GM21825 (cell line): ENCODE results near the gene PTPN20.
"Not testable (repeated sequence)": the region's sequence is repeated elsewhere in the genome, so short reads cannot be mapped to it uniquely, and the experiment has no call there.

Experiments
- ATAC-seq: cut with Tn5 transposase; IDR thresholded peaks from one replicate; pipeline ENCODE4 v1.9.1; 2021; ENCODE audit warnings: mild to moderate bottlenecking, moderate library complexity; ENCODE audit not compliant: unreplicated experiment

The PTPN20 gene

DNA sequence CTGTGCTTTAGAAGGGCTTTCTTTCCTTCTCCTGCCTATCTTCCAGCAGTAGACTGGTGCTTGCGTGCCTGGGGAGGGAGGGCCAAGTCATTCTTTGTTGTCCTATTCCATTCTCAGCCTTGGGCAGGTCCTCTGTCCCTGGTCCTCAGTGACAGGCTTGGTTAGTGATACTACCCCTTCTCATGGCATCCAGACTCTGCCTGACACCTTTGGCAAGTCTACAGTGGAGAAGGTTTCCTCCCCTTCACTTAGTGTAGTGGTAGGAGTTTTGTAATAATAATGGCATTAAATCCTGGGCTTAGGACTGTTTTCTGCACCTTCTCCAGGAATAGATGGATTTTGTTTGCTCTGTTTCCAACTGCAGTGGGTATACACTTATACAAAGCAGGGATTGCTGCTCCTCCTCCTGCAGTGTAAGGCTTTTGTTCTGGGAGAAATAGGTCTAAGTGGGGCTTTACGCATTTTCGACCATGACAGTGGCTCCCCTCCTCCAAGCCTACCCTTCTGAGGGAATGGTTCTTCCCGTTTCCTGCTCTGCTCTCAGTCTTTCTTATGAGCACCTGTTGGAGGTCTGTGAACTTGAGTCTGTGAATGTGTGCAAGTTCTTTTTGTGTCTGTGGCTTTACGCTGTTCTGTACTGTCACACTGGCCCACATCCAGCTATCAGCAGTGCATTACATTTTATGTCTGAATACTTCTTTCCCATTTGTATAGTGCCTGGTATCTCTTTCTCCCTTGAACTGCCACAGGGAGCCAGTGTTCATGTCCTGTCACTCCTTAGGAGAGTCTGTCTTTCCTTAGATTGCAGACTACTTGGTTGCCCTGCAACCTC, 37.7 kb downstream of the PTPN20 start:
- ATAC-seq = not testable (repeated sequence)

DNA sequence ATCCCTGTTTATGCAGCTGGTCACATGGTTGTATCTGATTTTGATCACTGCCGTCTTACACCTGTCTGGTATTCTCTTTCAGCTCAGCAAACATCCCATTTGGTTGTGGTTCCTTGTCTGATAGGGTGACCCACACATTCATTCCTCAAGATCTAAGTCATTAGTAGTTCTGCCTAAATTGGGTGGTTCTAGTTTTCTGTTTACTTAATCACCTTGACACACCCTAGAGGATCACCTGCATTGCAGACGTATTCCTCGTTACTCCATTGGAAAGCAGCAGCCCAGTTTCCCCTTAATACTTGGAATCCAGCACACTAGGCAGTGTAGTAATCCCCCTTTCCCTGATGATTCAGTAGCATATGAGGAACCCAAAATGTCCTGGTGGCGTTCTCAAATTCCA, 41.3 kb downstream of the PTPN20 start:
- not testable (repeated sequence) for ATAC-seq

DNA sequence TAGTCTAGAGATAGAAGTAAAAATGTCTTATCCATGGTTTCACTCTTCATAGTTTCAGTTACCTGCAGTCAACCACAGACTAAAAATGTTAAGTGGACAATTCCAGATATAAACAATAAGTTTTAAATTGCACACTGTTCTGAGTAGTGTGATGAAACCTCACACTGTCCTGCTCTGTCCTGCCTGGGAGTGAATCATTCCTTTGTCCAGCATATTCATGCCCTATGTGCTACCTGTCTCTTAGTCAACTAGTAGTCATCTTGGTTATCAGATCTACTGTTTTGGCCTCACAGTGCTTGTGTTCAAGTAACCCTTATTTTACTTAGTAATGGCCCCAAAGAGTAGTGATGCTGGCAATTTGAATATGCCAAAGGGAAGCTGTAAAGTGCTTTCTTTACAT, 49.5 kb downstream of the PTPN20 start:
- ATAC-seq = not testable (repeated sequence)

GRCh38 chr10:46963356-46963755, 52.1 kb downstream of the PTPN20 start:
- ATAC-seq = not testable (repeated sequence)

- not testable (repeated sequence) for ATAC-seq
Observed at GRCh38 chr10:46967013-46967412, 55.8 kb downstream of the PTPN20 start.

GRCh38 chr10:46980223-46980622, 69.0 kb downstream of the PTPN20 start:
- not testable (repeated sequence) for ATAC-seq

DNA sequence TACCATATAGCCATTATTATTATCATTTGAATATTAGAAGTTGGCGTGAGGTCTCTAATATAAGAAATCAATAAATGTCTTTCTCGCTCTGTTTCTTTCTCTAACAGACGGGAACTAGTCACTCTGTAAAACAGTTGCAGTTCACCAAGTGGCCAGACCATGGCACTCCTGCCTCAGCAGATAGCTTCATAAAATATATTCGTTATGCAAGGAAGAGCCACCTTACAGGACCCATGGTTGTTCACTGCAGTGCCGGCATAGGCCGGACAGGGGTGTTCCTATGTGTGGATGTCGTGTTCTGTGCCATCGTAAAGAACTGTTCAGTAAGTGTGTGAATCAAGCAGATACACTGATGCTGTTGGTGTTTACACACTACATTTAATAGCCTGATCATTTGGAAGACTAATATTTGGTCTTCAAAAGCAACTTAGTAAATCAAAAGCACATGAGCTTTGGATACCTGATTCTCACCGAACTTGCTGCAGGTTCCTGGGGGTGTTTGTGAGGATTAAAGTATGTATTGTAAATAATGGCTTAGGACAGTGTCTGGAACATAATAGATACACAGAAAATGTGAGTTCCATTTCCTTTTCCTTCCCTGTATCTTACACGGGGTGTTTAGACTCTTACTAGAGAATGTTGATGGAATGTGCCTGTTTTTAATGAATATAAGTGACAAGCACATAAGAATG, 76.2 kb downstream of the PTPN20 start:
- not testable (repeated sequence) for ATAC-seq

GRCh38 chr10:46992803-46993561, 81.8 kb downstream of the PTPN20 start:
- ATAC-seq = no peak

DNA sequence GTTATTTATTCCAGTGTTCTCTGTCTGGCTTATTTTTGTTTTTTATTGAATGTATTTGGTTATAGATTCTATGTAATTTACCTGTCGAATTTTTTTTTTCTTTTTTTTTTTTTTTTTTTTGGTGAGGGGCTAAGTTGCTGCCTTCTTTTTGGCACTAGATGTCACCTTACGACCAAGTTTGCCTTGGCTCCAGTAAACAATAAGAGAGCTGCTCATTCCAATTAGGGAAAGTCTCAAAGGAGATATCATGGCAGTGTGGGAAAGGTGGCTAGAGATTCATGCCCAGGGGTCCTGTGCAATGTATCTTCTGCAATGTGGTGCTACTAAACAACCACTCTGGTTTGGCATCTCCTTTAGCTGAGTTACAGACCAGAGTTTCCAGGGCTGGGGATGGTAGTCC, 84.0 kb downstream of the PTPN20 start:
- ATAC-seq = no peak

DNA sequence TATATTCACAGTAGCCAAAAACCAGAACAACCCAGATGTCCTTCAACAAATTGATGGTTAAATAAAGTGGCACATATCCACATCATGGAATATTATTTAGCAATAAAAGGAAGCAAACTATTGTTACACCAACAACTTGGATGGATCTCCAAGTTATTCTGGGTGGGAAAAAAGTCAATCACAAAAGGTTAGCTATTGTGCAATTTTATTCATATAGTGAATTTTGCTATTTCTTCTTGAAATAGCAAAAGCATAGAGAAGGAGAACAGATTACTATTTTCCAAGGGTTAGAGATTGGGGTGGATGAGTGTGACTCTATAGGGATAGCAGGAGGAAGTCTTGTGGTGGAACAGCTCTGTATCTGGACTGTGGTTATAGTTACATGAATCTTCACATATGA, 87.0 kb downstream of the PTPN20 start:
- no peak for ATAC-seq

GRCh38 chr10:46998595-46998994, 87.4 kb downstream of the PTPN20 start:
- no peak for ATAC-seq

- ATAC-seq = no peak
Observed at GRCh38 chr10:46999217-46999616, 88.0 kb downstream of the PTPN20 start.

- ATAC-seq = no peak
Observed at GRCh38 chr10:47008769-47009168, 97.5 kb downstream of the PTPN20 start.

GRCh38 chr10:47009215-47009838, 98.1 kb downstream of the PTPN20 start:
- ATAC-seq = no peak

DNA sequence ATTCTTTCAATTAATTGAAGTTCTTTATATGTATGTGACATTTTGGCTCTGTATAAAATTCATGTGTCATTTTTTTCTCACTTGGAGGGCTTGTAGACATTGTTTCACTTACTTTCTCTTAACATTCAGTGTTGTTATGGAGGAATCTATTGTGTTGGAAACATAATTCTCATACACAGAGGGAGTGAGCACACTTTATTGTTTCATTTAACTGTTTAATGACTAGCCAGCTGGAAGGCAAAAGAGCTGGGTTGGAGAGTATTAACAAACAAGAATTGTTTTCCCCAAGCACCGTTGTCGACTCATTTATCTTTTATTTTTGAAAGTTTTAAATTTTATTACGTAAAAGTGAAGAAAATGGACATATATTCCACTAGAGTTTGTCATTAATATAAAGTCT, 98.8 kb downstream of the PTPN20 start:
- no peak for ATAC-seq

DNA sequence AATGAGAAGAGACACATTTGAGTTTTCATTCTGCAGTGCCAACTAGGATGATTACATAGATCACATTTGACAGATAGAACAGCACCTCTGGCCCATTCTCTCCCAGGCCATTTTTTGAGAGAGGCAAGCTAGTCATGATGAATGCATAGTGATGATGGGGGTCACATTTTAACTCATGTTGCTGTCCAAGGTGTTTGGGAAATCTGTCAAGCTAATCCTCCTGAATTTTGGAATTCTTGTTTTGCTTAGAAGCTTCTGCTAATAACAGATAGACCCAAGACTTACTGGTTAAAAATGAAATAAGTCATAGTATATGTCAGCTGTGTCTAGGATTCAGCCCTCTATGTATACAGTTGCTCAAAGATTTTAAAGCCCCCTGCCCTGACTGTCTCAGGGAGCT, 101.0 kb downstream of the PTPN20 start:
- no peak for ATAC-seq

DNA sequence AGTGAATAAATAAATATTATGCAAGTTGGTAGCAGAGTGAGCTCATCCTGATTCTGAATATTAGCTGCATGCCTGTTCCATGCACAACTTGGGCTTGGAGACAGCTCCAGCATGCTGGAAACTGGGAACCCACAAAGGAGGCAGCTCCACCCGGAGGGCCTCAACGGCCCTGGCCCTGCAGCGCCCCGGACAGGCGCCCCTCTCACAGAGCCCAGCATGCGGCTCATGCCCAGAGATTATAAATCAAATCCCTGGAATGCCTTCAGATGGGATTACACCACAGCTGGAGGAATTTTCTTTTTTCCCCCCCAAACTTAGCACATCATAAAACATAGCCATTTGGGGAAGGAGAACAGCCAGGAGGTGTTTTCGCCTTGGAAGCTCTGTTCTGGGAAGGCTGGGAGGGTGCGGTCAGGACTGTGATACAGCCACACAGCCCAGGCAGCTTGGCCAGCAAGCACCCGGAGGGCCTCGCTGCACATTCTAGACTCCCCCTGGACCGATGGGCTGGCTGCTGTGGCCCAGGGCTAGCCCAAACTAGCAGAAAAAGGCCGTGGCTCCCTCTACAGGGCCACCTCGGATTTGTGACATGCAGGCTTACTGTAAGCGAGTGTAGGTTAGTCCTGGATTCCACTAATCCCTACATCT, 102.4 kb downstream of the PTPN20 start:
- no peak for ATAC-seq

- ATAC-seq = no peak
Observed at GRCh38 chr10:47015404-47015803, 104.2 kb downstream of the PTPN20 start.

GRCh38 chr10:47016564-47016963, 105.3 kb downstream of the PTPN20 start:
- ATAC-seq = no peak

- ATAC-seq = no peak
Observed at GRCh38 chr10:47018026-47018735, 107.0 kb downstream of the PTPN20 start.
